GM23248 (cell line): ENCODE data around the gene CABP4.

ENCODE experiments used
- EZH2 ChIP-seq: fragments of 200-600 bp; sonication (generic); IDR thresholded peaks from 2 replicates; pipeline ENCODE4 v1.6.1; 2018; ENCODE audit warnings: antibody characterized with exemption, mild to moderate bottlenecking; ENCODE audit not compliant: insufficient read depth, poor library complexity, severe bottlenecking
- EZH2phosphoT487 ChIP-seq: fragments of 200-600 bp; sonication (generic); IDR thresholded peaks from 2 replicates; pipeline ENCODE4 v1.6.1; 2018; ENCODE audit warnings: antibody characterized with exemption, moderate library complexity, mild to moderate bottlenecking, low read depth; ENCODE audit not compliant: insufficient read depth

GRCh38 chr11:67505605-67506396 lies 50.6 kb downstream of the CABP4 start:
- no peak for TF ChIP-seq EZH2
- no peak for TF ChIP-seq EZH2phosphoT487
